MCF 10A (cell line): Measurements from ENCODE around the gene ATAD5. TPM values are rescaled to one million over a fixed set of nuclear protein-coding genes. Genes with fewer than 3 reads are reported as not detected.

Experiments used
- BruUV-seq: library from RNA; stranded (reverse); fragments of 400-500 nt; replicated peaks from 2 replicates; lab custom pipeline; 2021; lab: Mats Ljungman, UMichigan
- CTCF ChIA-PET: fragments of 300-600 bp; sonication (Branson Sonifier 250); formaldehyde crosslinking; extraction: SDS; loops from one replicate; lab custom pipeline; 2021; ENCODE audit warnings: antibody characterized with exemption, inconsistent platforms; lab: Yijun Ruan, JAX
- POLR2A ChIA-PET: fragments of 300-600, 350-650 bp; sonication (Branson Sonifier 250); formaldehyde crosslinking; extraction: SDS; loops from one replicate; lab custom pipeline; 2020; ENCODE audit warnings: antibody characterized with exemption, inconsistent platforms; lab: Yijun Ruan, JAX
- DNase-seq: peaks from one replicate; pipeline ENCODE4 v3.0.0-alpha.2; 2018; ENCODE audit not compliant: unreplicated experiment
- H3K27ac Mint-ChIP-seq: one replicate; pipeline ENCODE4 v1.8.0; 2022; ENCODE audit warnings: mild to moderate bottlenecking, low read depth, mixed read lengths; ENCODE audit not compliant: unreplicated experiment
- H3K27me3 Mint-ChIP-seq: one replicate; pipeline ENCODE4 v1.8.0; 2022; ENCODE audit warnings: mixed read lengths; ENCODE audit not compliant: insufficient read depth, unreplicated experiment
- H3K36me3 Mint-ChIP-seq: one replicate; pipeline ENCODE4 v1.8.0; 2022; ENCODE audit warnings: mild to moderate bottlenecking, moderate library complexity, mixed read lengths; ENCODE audit not compliant: insufficient read depth, unreplicated experiment
- H3K4me1 Mint-ChIP-seq: one replicate; pipeline ENCODE4 v1.8.0; 2022; ENCODE audit warnings: mixed read lengths; ENCODE audit not compliant: insufficient read depth, unreplicated experiment
- H3K4me3 Mint-ChIP-seq: one replicate; pipeline ENCODE4 v1.8.0; 2022; ENCODE audit warnings: mild to moderate bottlenecking, moderate library complexity, mixed read lengths; ENCODE audit not compliant: unreplicated experiment
- H3K9me3 Mint-ChIP-seq: one replicate; pipeline ENCODE4 v1.8.0; 2022; ENCODE audit warnings: mixed read lengths; ENCODE audit not compliant: unreplicated experiment
- CTCF ChIP-seq: fragments of 200-600 bp; IDR thresholded peaks from one replicate; pipeline ENCODE4 v1.8.0; 2022; ENCODE audit warnings: antibody characterized with exemption, mild to moderate bottlenecking; ENCODE audit not compliant: unreplicated experiment
- intact Hi-C: fragments of 100-400 bp; cut with micrococcal nuclease; formaldehyde crosslinking; loops from 2 replicates; pipeline ENCODE4 v1.14.1; 2022
- total RNA-seq: library from RNA; stranded (reverse); gene quantifications from 2 replicates; pipeline ENCODE4 v1.2.3, GENCODE V29; 2022

ATAD5 gene
- total RNA-seq, 1 experiment from 2014 or later = 3.6 TPM

- H3K4me1 Mint-ChIP-seq = no peaks in the 10 kb centered on the region
- intact Hi-C loops = no loop called here
- POLR2A ChIA-PET = interaction anchor here (0.6 to 0.7 kb wide), 2 partner anchors 17 to 23 kb away, joined by 3 to 4 read pairs; no protein-coding TSS in a partner anchor
- no peak for TF ChIP-seq CTCF
- H3K27ac Mint-ChIP-seq = no peak overlapping the region
- no TSS peak for BruUV-seq
- peak overlapping the region; percentile 52 for H3K4me3 Mint-ChIP-seq
- H3K36me3 Mint-ChIP-seq = no peaks in the 10 kb centered on the region
- no peaks in the 10 kb centered on the region for H3K9me3 Mint-ChIP-seq
- peaks cover 46% of the 10 kb centered on the region for H3K27me3 Mint-ChIP-seq
- DNase-seq = no peak
- CTCF ChIA-PET = no interaction called here
Observed at GRCh38 chr17:30920683-30921543, 89.1 kb downstream of the ATAD5 start.

DNA sequence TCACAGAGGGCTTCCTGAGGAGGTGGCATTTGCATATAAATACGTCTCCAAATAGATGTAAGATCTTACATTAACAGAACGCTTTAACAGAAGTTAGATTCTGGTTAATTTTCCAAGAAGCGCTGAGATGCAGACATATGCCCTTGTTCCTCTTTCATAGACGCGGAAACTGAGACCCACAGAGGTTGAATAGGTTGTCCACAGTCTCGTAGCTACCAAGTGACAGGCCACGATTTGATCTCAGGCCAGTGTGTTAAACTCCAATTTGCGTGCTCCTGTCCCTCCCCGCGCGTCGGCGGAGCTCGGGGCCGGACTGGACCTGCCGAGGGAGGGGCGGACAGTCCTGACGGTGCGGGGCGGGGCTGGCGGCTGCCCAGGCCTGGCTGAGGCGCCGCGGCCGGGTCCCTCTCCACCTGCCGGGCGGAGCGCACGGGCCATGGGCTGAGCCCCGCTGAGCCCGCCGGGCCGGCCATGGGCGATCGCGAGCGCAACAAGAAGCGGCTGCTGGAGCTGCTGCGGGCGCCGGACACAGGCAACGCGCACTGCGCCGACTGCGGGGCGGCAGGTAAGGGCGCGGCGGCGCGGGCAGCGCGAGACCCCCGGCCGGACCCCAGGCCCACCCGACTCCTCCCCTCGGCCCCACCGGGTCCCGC lies 89.9 kb downstream of the ATAD5 start, which contains the start of gene ADAP2:
Gene ADAP2 (plus strand): TSS at position 402 of the 653 bp plus-strand sequence. CDS start 70 bp downstream, at position 472.
- H3K9me3 Mint-ChIP-seq = no peaks in the 10 kb centered on the region
- POLR2A ChIA-PET = interaction anchor here (0.7 to 1.3 kb wide), 4 partner anchors 17 to 50 kb away, joined by 3 read pairs; partner anchors contain the start of gene RNF135
- no peak for DNase-seq
- no peak for TF ChIP-seq CTCF
- H3K27me3 Mint-ChIP-seq = peaks cover 46% of the 10 kb centered on the region
- BruUV-seq = no TSS peak
- H3K27ac Mint-ChIP-seq = no peak within 1 kb of the TSS
- no peaks in the 10 kb centered on the region for H3K4me1 Mint-ChIP-seq
- CTCF ChIA-PET = no interaction called here
- intact Hi-C loops = no loop called here
- no peaks in the 10 kb centered on the region for H3K36me3 Mint-ChIP-seq
- H3K4me3 Mint-ChIP-seq = peak within 1 kb of the TSS; percentile 52

GRCh38 chr17:30922235-30923030 lies 90.7 kb downstream of the ATAD5 start:
- ChIA-PET POLR2A (interaction anchor here (0.6 to 1.8 kb wide), 4 partner anchors 16 to 1216 kb away, joined by 3 to 8 read pairs (median 3); partner anchors contain the start of genes RNF135 and TEFM), CTCF (no interaction called here)
- intact Hi-C loops = no loop called here
- Mint-ChIP-seq H3K9me3 (no peaks in the 10 kb centered on the region), H3K27me3 (peaks cover 46% of the 10 kb centered on the region), H3K4me1 (no peaks in the 10 kb centered on the region), H3K36me3 (no peaks in the 10 kb centered on the region), H3K4me3 (peak overlapping the region; percentile 28), H3K27ac (no peak overlapping the region)
- TF ChIP-seq CTCF = no peak
- no peak for DNase-seq
- no TSS peak for BruUV-seq
